HG03175 (cell line): ENCODE results near the gene GPR179.
"Not testable (repeated sequence)": the region's sequence is repeated elsewhere in the genome, so short reads cannot be mapped to it uniquely, and the experiment has no call there.

Source experiments
- ATAC-seq: cut with Tn5 transposase; IDR thresholded peaks from one replicate; pipeline ENCODE4 v1.9.1; 2021; ENCODE audit warnings: mild to moderate bottlenecking, moderate library complexity; ENCODE audit not compliant: unreplicated experiment

The GPR179 gene

GRCh38 chr17:38322897-38323296 lies 20.9 kb downstream of the GPR179 start:
- no peak for ATAC-seq

DNA sequence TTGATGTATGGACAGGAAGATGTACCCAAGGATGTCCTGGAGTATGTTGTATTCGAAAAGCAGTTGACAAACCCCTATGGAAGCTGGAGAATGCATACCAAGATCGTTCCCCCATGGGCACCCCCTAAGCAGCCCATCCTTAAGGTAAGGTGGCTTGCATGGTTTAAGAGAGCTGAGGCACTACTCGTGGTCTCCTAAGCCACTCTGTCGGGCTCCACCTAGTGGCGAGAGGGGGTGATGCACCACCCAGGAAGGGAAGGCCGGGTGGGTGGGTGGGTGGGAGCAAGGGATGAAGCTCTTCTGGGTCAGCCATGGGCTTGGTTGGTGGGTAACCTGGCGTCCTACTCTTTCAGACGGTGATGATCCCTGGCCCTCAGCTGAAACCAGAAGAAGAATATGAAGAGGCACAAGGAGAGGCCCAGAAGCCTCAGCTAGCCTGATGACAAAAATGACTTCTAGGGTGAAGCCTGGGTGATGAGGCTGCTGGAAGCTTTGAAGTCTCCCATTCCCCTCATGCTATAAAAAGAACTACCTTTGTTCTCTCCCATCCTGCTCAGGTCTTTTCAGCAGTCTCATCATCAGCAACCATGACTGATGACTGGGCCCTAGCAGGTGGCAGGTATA lies 21.5 kb downstream of the GPR179 start:
- ATAC-seq, result no peak

DNA sequence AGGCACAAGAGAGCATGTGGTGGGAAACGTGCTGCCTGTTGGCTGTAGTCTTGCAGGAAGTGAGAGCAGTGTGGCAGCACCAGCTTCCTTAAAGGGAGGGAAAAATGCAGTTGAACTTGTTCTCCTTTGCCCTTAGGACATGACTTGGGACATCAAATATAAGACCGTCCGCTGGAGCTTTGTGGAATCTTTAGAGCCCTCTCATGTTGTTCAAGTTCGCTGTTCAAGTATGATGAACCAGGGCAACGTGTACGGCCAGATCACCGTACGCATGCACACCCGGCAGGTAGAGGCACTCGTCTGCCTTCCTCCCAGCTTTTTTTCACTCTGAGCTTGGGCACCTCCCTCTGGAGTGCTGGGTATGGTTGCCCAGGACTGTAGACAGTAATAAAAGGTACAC lies 23.3 kb downstream of the GPR179 start:
- no peak for ATAC-seq

DNA sequence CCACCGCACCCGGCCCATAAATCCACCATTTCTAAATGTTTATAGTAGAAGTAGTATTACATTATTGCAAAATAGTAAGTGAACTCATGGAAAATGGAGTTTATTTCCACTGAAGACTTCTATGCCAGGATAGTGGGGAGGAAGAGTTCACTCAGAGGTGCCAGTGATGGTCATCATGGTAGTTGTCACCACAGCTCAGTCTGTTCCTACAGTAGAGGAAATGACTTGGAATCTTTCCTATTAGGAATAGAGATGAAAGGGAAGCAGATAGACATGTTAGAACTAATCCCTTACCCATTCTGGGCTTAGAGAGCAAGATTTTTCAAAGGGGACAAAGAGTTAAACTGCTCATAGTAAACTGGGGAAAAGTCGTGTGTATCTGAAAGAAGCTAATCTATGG lies 26.7 kb downstream of the GPR179 start:
- no peak for ATAC-seq

DNA sequence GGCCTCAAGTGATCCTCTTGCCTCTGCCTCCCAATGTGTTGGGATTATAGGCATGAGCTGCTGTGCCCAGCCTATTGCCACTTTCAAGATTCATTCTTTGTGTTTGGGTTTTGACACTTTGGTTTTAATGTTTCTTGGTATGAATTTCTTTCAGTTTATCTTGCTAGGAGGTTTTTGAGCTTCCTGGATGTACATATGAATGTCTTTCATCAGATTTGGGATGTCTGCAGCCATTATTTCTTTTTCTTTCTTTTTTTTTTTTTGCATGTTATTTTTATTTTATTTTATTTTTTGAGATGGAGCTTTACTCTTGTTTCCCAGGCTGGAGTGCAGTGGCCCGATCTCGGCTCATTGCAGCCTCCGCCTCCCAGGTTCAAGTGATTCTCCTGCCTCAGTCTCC lies 28.3 kb downstream of the GPR179 start:
- no peak for ATAC-seq

- peak; percentile 91 for ATAC-seq
These were observed 46.8 kb downstream of the GPR179 start, which contains the start of gene MRPL45 for GRCh38 chr17:38296834-38297517. Gene MRPL45 (plus strand): TSS chr17:38297168. CDS start chr17:38297184, 16 bp downstream.

DNA sequence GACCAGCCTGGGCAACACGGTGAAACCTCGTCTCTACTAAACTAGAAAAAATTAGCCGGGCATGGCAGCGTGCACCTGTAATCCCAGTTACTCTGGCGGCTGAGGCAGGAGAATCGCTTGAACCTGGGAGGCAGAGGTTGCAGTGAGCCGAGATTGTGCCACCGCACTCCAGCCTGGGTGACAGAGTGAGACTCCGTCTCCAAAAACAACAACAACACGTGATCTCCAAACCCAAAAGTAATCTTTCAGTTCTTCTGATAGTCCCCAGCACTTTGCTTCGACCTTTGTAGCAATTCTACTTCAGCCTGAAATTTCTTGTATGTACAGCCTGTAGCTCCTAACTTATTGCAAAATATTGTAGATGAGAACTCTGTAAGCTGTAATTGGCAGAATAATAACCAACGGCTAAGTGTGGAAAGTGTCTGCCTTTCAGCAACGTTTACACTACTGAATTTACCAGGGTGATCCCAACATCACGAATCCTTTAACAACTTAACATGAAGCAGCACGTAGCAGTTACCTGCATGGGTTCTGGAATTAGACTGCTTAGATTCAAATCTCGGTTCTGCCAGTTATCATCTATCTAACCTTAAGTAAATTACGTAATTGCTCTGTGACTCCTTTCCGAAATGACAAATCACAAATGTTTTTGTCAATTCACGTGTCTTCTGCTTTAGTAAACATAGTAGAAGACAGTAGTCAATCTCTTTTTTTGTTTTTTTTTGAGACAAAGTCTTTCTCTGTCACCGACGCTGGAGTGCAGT lies 48.0 kb downstream of the GPR179 start:
- ATAC-seq, result not testable (repeated sequence)

- not testable (repeated sequence) for ATAC-seq
These were observed 54.0 kb downstream of the GPR179 start for GRCh38 chr17:38289760-38290159.

- ATAC-seq, result not testable (repeated sequence)
These were observed 55.4 kb downstream of the GPR179 start for GRCh38 chr17:38288217-38288827.

DNA sequence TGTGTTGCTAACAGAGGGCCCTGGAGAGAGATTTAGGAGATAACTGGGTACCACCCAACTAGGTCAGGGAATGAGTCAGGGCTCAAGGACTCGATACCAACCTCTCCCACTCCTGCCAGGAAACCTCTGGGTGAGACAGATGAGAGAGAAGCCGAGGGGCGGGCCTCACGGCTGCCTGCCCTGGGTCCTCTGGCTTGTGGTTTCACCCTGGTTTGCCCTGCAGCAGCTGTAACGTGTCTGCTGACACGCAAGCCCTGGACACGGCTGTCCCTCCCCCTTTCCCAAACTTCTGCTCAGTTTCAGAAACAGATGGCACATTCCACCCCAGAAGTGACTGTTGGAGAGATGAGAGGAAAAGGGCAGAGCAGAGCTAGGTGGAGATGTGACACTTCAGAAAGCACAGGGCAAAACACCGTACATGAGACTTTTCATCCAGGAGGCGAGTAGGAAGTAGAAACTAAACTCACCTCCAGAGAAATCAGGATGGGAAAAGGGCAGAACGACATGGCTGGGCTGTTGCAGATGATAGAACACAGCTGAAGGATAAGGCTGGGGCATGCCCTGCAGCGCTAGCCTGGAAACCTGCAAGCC lies 57.2 kb downstream of the GPR179 start:
- ATAC-seq, result not testable (repeated sequence)

- ATAC-seq, result not testable (repeated sequence)
These were observed 57.8 kb downstream of the GPR179 start for GRCh38 chr17:38285994-38286393.
